HG03097 (cell line): Measurements from ENCODE around the gene SYPL2.

Experiments
- ATAC-seq: cut with Tn5 transposase; IDR thresholded peaks from one replicate; pipeline ENCODE4 v1.9.1; 2021; ENCODE audit not compliant: unreplicated experiment, low FRiP score

The SYPL2 gene

DNA sequence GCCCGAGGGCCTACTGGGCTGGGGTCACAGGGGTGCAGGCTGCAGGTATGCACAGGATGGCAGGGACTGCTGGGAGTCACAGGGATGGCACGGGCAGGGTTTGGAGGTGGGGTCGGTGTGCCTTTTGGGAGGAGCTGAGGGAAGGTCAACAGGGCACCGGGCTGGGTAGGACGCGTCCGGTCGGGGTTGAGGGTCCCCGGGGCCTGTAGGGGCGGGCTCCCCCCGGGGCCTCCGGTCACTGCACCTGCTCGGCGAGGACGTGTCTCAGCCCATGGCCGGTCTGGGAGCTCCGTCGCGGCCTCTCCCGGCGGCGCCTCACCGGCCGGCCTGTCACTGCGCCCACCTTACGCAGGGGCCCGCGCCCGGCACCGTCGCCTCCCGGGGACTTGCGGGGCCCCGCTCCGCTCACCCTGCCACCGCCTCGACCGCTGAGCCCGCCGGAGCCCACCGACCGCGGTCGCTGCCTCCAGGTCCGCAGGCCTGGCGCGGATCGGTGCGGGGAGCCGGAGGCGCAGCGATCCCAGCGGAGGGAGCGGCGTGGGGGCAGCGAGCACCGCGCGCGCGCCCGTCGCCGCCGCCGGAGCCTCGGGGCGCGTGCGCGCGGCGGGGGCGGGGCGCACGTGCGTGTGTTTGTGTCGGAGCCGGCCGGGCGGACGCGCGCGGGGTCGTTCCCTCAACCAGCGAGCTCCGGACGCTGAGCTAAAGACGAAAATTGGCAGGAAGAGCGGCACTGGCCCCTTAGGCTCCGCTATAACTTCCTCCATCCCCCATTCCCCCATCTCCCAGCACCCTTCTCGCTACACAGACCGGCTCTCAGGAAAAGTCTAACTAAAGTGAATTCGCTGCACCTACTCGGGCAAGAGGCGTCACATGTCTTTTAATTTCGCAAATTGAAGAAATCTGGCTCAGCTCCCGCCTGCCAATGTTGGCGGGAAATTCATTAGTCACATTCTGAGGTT is 43.1 kb downstream of the SYPL2 start, which contains the start of gene AMIGO1:
TSS of gene AMIGO1 (minus strand) at position 552 of the 959 bp plus-strand sequence. CDS start 815 bp downstream, outside the sequence.
- no peak for ATAC-seq

DNA sequence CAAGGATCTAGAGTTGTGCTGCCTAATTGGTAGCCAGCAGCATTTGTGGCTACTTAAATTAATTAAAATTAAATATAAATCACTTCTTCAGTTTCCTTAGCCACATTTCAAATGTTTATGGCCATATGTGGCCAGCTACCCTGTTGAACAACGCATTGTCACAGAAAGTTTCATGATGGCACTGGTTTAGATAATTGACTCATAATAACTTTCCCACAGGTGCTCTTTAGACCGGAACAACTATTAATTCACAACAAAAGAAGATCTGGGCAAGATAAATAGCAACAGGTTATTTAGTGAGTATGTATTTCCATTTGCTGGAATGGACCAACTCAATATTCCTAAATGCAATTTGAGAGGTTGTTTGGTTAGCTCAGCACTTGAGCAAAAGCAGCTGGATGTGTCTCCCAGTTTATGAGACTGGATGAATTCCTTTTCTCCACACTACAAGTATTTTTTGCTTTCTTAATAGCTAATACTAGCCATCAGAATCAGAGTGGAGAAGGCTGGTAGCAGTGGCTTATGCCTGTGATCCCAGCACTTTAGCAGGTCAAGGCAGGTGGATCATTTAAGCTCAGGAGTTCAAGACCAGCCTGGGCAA is 46.9 kb downstream of the SYPL2 start:
- ATAC-seq: no peak

DNA sequence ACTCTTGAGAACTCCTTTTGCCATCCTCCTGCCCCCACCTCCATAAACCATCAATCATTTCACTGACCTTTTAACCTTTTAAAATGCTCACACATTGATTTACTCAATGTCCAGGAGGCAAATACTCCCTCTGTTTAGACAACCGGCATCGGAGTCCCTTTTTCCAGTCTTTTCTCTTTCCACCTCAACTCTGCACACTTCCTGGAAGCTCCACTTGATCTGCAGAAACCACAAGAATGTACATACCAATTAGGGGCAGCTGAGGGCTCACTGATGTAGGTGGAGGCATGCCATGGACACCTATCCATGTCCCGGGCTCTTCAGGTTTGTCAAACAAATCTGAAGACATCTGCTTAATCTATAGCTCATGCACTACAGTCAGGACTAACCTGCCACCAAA is 48.5 kb downstream of the SYPL2 start:
- ATAC-seq: no peak

DNA sequence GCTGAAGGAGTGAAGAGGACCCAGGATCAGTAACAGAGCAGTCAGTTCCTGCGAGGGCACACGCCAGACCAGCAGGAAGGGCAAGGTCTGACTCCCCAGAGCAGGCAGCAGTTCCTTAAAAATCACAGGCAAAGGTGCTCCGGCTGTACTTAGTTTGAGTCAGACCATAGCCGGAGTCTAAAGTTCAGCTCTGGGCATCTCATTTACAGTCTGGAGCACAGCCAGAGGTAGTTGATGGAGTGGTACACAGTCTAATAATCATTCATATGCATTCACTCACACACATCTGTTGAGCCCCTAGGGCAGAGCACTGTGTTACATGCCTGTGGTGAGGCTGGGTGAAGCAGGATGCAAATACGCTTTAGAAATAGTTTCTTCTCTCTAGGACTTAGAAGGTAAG is 50.5 kb downstream of the SYPL2 start:
- ATAC-seq: no peak

DNA sequence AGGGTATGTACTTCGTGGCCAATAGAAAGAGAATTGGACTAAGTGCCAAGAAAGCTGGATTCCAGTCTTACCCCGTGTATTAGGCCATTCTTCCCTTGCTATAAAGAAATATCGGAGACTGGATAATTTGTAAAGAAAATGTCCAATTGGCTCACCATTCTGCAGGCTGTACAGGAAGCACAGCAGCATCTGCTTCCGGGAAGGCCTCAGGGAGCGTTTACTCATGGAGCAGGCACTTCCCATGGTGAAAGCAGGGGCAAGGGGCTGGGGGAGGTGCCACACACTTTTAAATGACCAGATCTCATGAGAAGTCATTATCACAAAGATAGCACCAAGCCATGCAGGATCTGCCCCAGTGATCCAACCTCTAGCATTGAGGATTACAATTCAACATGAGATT is 51.0 kb downstream of the SYPL2 start:
- ATAC-seq: no peak

DNA sequence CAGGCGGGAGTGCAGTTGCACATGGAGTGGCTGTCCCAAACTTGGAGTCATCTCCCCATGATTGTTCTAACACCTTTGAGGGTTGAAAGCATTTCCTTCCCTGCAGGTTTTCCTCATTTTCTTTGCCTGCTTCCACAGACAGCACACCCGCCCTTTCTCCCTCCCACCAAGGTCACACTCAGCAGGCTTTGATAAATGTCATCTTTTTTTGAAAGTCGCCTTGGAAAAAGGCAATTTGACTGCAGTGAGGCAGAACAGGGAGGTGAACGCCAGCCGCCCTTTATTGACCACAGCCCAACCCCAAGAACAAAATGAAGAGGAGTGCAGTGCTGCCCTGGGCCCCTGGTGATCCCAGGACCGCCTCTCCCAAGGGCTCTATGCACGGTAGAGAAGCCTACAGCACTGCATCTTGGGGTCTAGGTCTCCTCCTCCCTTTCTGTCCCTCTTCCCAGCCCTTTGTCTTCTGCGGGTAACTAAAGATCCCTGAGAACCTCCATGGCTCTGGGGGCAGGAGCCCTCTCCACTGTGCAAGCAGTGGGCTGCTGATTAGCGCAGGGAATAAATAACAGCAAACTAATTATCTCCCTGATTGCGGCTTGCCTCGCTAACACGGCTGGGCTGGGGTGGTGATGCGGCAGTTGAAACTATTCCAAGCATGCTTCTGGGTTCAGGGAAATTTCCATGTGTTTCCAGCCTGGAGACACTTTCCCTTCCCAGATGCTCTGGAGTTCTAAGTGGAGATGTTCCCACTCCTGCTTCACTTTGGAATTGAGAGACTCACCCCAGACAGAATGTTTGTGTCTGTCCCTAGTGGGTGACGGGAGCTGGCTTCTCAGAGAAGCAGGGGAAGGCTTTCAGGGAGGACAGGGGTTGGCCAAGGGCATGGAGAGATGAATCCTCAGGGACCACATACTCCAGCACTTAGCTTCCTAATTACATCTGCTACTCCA is 54.9 kb downstream of the SYPL2 start:
- ATAC-seq: no peak

DNA sequence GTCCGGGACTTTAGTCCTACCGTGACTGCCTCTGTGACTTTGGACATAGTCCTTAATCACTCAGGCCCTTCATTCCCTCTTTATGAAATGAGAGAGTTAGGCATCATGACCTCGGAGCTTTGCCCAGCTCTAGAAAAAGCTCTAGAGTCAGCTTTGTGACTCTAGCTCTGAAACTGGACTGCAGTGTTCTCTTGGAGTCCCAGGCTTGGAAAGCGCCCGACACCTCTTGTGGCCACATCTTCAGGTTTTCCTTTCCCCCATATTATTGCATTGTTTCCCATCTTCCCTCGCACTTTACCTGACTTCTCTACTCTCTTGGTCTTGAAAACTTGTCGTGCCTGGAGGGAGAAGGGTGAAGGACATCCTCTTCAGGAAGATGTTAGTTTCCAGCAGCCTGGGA is 55.7 kb downstream of the SYPL2 start:
- ATAC-seq: no peak

DNA sequence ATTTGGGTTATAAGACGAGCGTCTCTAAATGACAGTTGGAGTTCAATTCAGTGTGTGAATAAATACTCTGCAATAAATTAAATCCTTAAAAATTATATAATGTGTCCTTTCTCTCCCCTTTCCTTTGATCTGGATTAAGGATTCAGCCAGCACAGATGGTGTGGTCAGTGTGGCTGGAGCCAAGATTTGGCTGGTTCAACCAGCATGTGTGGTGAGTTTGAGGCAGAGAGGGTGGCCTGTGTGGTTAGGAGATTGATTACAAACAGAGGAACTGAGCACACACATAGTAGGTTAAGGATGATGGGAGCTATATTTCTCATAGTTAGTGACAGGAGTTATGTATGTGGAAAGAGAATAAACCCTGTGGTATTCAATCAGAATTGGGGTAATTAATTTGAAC is 57.4 kb downstream of the SYPL2 start:
- no peak for ATAC-seq

DNA sequence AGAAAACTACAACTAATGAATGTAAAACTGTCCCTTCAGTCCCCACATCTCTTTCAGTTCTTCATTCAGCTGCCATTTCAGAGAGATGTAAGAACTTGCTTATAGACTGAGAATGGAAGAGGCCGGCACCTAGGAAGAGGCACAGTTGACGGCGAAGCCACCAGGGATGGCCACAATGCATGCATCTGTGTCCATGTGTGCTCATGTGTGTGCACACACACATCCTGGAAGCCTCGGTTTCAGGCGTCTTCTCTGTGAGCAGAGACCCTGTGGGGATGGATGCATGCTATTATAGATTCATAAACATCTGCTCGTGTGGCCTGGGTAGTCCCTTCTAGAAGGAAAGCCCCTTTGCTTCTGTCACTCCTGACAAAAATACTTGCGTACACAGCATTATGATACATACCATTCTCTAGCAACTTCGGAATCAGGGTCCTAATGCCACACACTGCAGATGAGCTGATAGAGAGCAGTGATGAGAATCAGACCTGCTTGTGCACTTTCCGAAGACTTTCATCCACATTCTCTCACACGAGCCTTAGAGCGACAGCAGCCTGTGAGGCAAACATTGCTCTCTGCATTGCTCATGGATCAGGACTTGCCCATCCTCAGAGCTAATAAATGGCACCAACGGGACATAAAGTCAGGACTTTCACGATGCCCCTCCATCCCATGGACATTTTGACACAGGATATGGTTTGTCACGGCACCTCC is 60.9 kb downstream of the SYPL2 start:
- ATAC-seq: no peak

DNA sequence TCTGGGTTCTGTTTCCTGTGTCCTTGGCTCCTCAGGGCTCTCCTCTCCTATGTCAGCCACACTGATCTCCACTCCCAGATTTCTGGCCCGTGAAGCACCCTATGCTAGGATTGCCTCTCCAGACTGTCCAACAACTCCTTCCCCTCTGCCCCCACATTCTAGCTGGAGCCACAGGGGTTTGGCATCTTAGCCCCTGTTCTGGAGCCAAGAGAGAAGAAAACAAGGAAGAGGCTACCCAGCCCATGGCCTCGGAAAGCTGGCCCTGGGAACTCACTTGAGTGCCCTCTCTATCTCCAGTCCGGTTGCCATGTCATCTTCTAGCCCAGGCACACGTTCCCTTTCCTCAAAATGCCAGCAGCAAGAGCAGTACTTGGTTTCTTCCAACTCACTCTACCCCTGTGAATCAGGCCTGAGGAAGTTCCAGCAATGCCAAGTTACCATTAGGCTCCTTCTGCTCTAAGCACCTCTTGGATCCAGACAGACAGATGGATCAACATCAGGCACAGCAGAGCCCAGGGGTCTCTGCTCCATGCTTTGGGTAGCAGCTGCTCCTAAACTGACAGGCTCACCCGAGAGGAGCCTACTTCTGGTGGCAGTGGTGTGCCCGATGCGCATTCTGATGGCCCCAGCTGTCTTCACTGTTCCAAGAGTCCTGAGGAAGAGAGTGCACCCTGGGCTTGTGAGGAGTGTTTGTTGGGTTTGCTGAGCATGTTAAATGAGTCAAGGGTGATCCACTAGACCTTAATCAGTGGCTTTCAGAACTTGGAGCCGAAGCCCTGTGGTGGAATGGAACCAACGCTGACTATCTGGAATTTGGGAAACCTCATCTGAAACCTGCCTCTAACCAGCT is 61.7 kb downstream of the SYPL2 start:
- no peak for ATAC-seq

DNA sequence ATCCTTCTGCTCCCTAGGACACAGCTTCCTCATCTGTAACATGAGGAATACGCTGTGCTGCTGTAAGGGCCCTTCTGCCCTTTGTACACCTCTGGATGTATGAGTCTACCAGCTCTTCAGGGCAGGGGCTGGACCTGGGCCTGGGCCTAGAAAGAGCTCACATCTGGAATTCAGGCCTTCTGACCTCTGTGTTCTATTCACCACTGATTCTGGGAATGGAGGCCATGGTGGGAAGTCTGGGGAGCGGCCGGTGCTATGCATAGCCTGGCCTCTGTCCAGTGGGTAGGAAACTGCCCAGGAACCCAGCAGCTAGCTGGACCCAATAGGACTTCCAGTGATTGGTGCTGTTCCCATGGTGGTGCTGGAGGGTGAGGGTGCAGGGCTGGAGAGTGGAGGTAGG is 62.4 kb downstream of the SYPL2 start:
- no peak for ATAC-seq

DNA sequence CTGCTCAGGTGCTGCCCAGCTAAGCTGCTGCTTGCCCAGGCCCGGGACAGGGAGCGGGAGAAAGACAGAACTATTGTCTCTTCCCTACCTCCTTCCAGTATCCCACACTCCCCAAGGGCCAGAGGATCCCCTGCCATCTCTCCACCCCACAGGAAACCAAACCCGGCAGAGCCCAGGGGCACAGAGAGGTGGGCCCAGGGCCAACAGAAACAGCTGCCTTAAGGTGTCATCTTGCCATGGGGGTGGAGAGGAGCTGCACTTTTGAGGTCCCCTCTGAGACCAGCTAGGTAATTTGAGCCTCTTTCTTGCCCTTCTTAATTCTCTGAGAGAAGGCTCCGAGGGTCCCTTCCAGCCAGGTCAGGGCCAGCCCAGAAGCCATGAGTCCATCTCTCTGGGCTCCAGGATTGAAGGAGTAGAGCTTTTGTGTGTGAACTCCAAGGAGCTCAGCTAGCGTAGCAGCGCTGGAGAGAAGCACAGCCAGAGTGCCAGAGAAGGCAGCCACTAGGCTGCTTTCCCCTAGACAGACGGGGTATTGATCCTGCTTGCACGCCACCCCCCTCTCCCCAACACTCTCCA is 63.6 kb downstream of the SYPL2 start:
- ATAC-seq: no peak

DNA sequence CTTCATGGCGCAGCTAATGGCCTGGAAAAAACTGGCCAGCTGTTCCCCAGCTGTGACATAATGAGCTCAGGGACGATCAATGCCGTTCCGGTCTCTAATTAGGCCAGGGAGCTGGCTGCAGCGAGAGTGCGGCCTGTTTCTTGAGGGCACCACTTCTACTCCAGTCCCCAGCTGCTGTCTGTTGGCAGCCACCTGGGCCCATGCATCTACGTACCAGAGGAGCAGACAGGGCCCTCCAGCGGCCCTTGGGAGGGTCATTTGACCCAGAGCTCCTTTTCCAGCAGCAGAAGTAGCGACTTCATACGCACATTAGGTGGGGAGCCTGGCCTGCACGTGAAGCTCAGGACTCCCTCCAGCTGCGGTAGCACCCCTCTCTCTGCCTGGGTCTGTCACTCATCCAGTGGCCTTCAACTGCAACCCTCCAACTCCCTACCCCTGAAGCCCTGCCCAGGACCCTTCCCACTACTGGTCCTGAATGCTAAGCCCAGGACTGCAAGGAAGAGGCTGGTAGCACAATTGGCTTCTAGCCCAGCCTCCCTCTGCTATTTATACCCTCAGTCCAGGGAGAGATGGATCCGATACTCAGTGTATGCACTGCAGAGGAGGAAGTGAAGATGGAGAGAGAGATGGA is 64.2 kb downstream of the SYPL2 start:
- ATAC-seq: no peak

DNA sequence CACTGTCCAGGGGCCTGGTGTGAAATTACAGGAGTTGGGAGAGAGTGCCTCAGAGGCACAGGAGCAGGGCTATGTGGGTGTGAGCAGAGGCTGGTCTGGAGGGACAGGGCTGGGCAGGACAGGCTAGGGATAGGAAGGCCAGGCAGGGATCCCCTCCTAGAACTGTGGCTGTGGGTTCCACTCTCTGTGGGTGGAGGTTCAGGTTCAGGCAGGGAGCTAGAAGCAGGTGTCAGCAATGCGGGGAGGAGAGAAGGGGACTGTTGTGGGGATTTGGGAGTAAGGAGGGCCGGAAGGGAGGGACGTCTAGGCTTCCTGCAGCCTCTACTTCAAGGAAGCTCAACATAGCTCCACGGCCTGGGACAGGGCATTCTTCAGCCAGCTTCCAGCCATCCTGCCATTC is 65.0 kb downstream of the SYPL2 start:
- ATAC-seq: no peak
